ENCODE data around the gene SLC7A7. TPM values are rescaled to one million over a fixed set of nuclear protein-coding genes. Genes with fewer than 3 reads are reported as not detected.
"Not testable (repeated sequence)": the region's sequence is repeated elsewhere in the genome, so short reads cannot be mapped to it uniquely, and the experiment has no call there.

Gene SLC7A7
- polyA plus RNA-seq, 1 donor, result 660 TPM

DNA sequence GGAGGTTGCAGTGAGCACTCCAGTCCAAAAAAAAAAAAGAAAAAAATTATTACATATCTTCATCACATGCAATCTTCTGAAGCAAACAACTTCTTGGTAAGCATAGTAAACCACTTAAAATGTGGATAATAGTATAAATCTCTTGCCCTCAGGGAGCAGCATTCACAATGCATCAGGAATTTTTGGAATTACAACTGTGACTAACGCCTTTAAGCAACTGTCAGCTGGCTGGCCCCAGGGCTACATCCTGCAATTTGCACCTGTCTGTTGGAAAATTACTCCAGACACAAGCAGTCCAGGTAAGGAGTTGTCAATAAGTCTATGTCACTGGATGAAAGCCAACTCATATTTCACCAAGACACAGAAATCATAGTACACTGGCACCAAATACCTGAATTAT is 5.5 kb upstream of the SLC7A7 start:
- H3K36me3 ChIP-seq (ENCODE audit: control insufficient read depth, insufficient read depth, low read length), result no peaks in the 10 kb centered on the region
- H3K4me3 ChIP-seq (ENCODE audit: low read length), result no peak overlapping the region
- no CpG with 5 or more reads among the region's 1 CpG for WGBS (ENCODE audit: insufficient coverage, low lambda C conversion rate)
- H3K9me3 ChIP-seq (ENCODE audit: control insufficient read depth, low read depth, low read length), result no peaks in the 10 kb centered on the region
- no peaks in the 10 kb centered on the region for H3K27me3 ChIP-seq (ENCODE audit: control insufficient read depth, insufficient read depth, low read length)
- no peak for DNase-seq
- peak overlapping the region; percentile 98 for H3K27ac ChIP-seq (ENCODE audit: low read length)
- peaks cover 69% of the 10 kb centered on the region for H3K4me1 ChIP-seq (ENCODE audit: control insufficient read depth, insufficient read depth, low read length)

- H3K4me3 ChIP-seq (ENCODE audit: low read length), result peak overlapping the region; percentile 19
- H3K4me1 ChIP-seq (ENCODE audit: control insufficient read depth, insufficient read depth, low read length), result peaks cover 69% of the 10 kb centered on the region
- no peaks in the 10 kb centered on the region for H3K36me3 ChIP-seq (ENCODE audit: control insufficient read depth, insufficient read depth, low read length)
- peak in 1 of 2 donors; percentile 71 for DNase-seq
- H3K27ac ChIP-seq (ENCODE audit: low read length), result peak overlapping the region; percentile 98
- H3K27me3 ChIP-seq (ENCODE audit: control insufficient read depth, insufficient read depth, low read length), result no peaks in the 10 kb centered on the region
- WGBS (ENCODE audit: insufficient coverage, low lambda C conversion rate), result no CpG with 5 or more reads among the region's 10 CpGs
- no peaks in the 10 kb centered on the region for H3K9me3 ChIP-seq (ENCODE audit: control insufficient read depth, low read depth, low read length)
Measured at GRCh38 chr14:22819151-22819988, 4.1 kb upstream of the SLC7A7 start.

DNA sequence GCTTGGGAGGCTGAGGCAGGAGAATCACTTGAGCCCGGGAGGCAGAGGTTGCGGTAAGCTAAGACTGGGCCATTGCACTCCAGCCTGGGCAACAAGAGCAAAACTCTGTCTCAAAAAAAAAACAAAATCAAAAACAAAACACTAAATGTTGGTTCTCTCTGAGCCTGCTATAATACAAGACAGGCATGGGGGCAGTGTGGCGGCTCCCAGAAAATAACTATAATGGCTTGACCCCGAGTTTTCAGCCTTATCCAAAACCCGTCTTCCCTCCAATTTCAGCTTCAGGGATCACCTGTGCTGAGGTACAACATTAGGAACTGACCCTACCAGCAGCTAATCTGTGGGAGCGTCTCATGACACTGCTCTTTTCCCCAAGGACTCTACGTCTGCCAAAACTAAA is 862 bp downstream of the SLC7A7 start:
- Histone ChIP-seq H3K4me3 (ENCODE audit: low read length) (peak overlapping the region; percentile 66), H3K36me3 (ENCODE audit: control insufficient read depth, insufficient read depth, low read length) (peaks cover 9% of the 10 kb centered on the region), H3K9me3 (ENCODE audit: control insufficient read depth, low read depth, low read length) (no peaks in the 10 kb centered on the region), H3K27me3 (ENCODE audit: control insufficient read depth, insufficient read depth, low read length) (no peaks in the 10 kb centered on the region), H3K27ac (ENCODE audit: low read length) (peak overlapping the region; percentile 92), H3K4me1 (ENCODE audit: control insufficient read depth, insufficient read depth, low read length) (peaks cover 35% of the 10 kb centered on the region)
- WGBS (ENCODE audit: insufficient coverage, low lambda C conversion rate), result no CpG with 5 or more reads among the region's 7 CpGs
- DNase-seq, result no peak

GRCh38 chr14:22813145-22813544 is 2.1 kb downstream of the SLC7A7 start:
- Histone ChIP-seq H3K4me1 (ENCODE audit: control insufficient read depth, insufficient read depth, low read length) (peaks cover 34% of the 10 kb centered on the region), H3K4me3 (ENCODE audit: low read length) (peak overlapping the region; percentile 49), H3K27me3 (ENCODE audit: control insufficient read depth, insufficient read depth, low read length) (no peaks in the 10 kb centered on the region), H3K9me3 (ENCODE audit: control insufficient read depth, low read depth, low read length) (no peaks in the 10 kb centered on the region), H3K27ac (ENCODE audit: low read length) (peak overlapping the region; percentile 54), H3K36me3 (ENCODE audit: control insufficient read depth, insufficient read depth, low read length) (peaks cover 9% of the 10 kb centered on the region)
- DNase-seq, result no peak
- no CpG with 5 or more reads among the region's 9 CpGs for WGBS (ENCODE audit: insufficient coverage, low lambda C conversion rate)

- WGBS (ENCODE audit: insufficient coverage, low lambda C conversion rate), result no CpG with 5 or more reads among the region's 4 CpGs
- Histone ChIP-seq H3K4me3 (ENCODE audit: low read length) (peak overlapping the region; percentile 49), H3K27me3 (ENCODE audit: control insufficient read depth, insufficient read depth, low read length) (no peaks in the 10 kb centered on the region), H3K27ac (ENCODE audit: low read length) (peak overlapping the region; percentile 54), H3K4me1 (ENCODE audit: control insufficient read depth, insufficient read depth, low read length) (peaks cover 34% of the 10 kb centered on the region), H3K36me3 (ENCODE audit: control insufficient read depth, insufficient read depth, low read length) (peaks cover 9% of the 10 kb centered on the region), H3K9me3 (ENCODE audit: control insufficient read depth, low read depth, low read length) (no peaks in the 10 kb centered on the region)
- no peak for DNase-seq
Measured at GRCh38 chr14:22812744-22813143, 2.5 kb downstream of the SLC7A7 start.

DNA sequence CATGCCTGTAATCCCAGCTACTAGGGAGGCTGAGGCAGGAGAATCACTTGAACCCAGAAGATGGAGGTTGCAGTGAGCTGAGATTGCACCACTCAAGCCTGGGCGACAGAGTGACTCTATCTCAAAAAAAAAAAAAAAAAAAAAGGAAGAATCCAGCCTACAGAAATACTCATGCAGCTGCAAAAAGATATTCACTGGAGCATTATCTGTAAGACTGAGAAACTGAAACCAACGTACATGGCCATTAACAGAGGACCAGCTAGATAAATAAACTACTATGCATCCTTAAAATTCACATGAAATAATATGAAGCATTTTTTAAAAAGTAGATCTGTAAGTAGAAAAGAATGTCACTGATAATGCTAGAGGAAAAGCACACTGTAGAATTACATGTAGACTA is 3.5 kb downstream of the SLC7A7 start:
- peaks cover 31% of the 10 kb centered on the region for H3K4me1 ChIP-seq (ENCODE audit: control insufficient read depth, insufficient read depth, low read length)
- H3K4me3 ChIP-seq (ENCODE audit: low read length), result peak overlapping the region; percentile 49
- peak in 1 of 2 donors; percentile 34 for DNase-seq
- H3K9me3 ChIP-seq (ENCODE audit: control insufficient read depth, low read depth, low read length), result no peaks in the 10 kb centered on the region
- 0% methylated on average over 1 of the region's 2 CpGs for WGBS (ENCODE audit: insufficient coverage, low lambda C conversion rate)
- no peaks in the 10 kb centered on the region for H3K27me3 ChIP-seq (ENCODE audit: control insufficient read depth, insufficient read depth, low read length)
- peak overlapping the region; percentile 51 for H3K27ac ChIP-seq (ENCODE audit: low read length)
- H3K36me3 ChIP-seq (ENCODE audit: control insufficient read depth, insufficient read depth, low read length), result peaks cover 9% of the 10 kb centered on the region

GRCh38 chr14:22808388-22809209 is 6.6 kb downstream of the SLC7A7 start:
- WGBS (ENCODE audit: insufficient coverage, low lambda C conversion rate), result no CpG with 5 or more reads among the region's 5 CpGs
- Histone ChIP-seq H3K4me1 (ENCODE audit: control insufficient read depth, insufficient read depth, low read length) (peaks cover 24% of the 10 kb centered on the region), H3K9me3 (ENCODE audit: control insufficient read depth, low read depth, low read length) (no peaks in the 10 kb centered on the region), H3K4me3 (ENCODE audit: low read length) (peak overlapping the region; percentile 17), H3K27ac (ENCODE audit: low read length) (peak overlapping the region; percentile 67), H3K27me3 (ENCODE audit: control insufficient read depth, insufficient read depth, low read length) (no peaks in the 10 kb centered on the region), H3K36me3 (ENCODE audit: control insufficient read depth, insufficient read depth, low read length) (peaks cover 11% of the 10 kb centered on the region)
- peak in 1 of 2 donors; percentile 80 for DNase-seq

- no peaks in the 10 kb centered on the region for H3K27me3 ChIP-seq (ENCODE audit: control insufficient read depth, insufficient read depth, low read length)
- peak overlapping the region; percentile 67 for H3K27ac ChIP-seq (ENCODE audit: low read length)
- H3K36me3 ChIP-seq (ENCODE audit: control insufficient read depth, insufficient read depth, low read length), result peaks cover 8% of the 10 kb centered on the region
- WGBS (ENCODE audit: insufficient coverage, low lambda C conversion rate), result no CpG with 5 or more reads among the region's 13 CpGs
- peak; percentile 79 to 84 for DNase-seq
- H3K9me3 ChIP-seq (ENCODE audit: control insufficient read depth, low read depth, low read length), result no peaks in the 10 kb centered on the region
- peak overlapping the region; percentile 17 for H3K4me3 ChIP-seq (ENCODE audit: low read length)
- H3K4me1 ChIP-seq (ENCODE audit: control insufficient read depth, insufficient read depth, low read length), result peaks cover 24% of the 10 kb centered on the region
Measured at GRCh38 chr14:22807432-22808087, 7.7 kb downstream of the SLC7A7 start.

DNA sequence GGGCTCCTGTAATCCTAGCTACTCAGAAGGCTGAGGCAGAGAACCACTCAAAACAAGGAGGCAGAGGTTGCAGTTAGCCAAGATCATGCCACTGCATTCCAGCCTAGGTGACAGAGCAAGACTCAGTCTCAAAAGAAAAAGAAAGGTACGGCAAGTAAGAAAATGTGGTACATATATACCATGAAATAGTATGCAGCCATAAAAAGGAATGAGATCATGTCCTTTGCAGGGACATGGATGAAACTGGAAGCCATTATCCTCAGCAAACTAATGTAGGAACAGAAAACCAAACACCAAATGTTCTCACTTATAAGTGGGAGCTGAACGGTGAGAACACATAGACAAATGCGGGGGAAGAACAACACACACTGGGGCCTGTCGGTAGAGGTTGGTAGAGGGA is 10.0 kb downstream of the SLC7A7 start:
- H3K4me1 ChIP-seq (ENCODE audit: control insufficient read depth, insufficient read depth, low read length), result peaks cover 29% of the 10 kb centered on the region

GRCh38 chr14:22803687-22803974 is 11.6 kb downstream of the SLC7A7 start:
- Histone ChIP-seq H3K36me3 (ENCODE audit: control insufficient read depth, insufficient read depth, low read length) (peaks cover 4% of the 10 kb centered on the region), H3K4me3 (ENCODE audit: low read length) (no peak overlapping the region), H3K9me3 (ENCODE audit: control insufficient read depth, low read depth, low read length) (no peaks in the 10 kb centered on the region), H3K27me3 (ENCODE audit: control insufficient read depth, insufficient read depth, low read length) (no peaks in the 10 kb centered on the region), H3K27ac (ENCODE audit: low read length) (no peak overlapping the region), H3K4me1 (ENCODE audit: control insufficient read depth, insufficient read depth, low read length) (peaks cover 25% of the 10 kb centered on the region)
- WGBS (ENCODE audit: insufficient coverage, low lambda C conversion rate), result no CpG with 5 or more reads among the region's 3 CpGs
- DNase-seq, result no peak

More for the DNA sequence above, 10.0 kb downstream of the SLC7A7 start:
- not testable (repeated sequence) for H3K36me3 ChIP-seq (ENCODE audit: control insufficient read depth, insufficient read depth, low read length); H3K9me3 ChIP-seq (ENCODE audit: control insufficient read depth, low read depth, low read length); DNase-seq; H3K4me3 ChIP-seq (ENCODE audit: low read length); H3K27me3 ChIP-seq (ENCODE audit: control insufficient read depth, insufficient read depth, low read length); H3K27ac ChIP-seq (ENCODE audit: low read length)
- 100% methylated on average over 2 of the region's 4 CpGs for WGBS (ENCODE audit: insufficient coverage, low lambda C conversion rate)
